Measurements from ENCODE around the gene RBM20. TPM values are rescaled to one million over a fixed set of nuclear protein-coding genes. Genes with fewer than 3 reads are reported as not detected.

RBM20 gene
- polyA plus RNA-seq, 2 of the 4 experiments (the other 2 are of a cell fraction), result 1.5 to 1.8 TPM

DNA sequence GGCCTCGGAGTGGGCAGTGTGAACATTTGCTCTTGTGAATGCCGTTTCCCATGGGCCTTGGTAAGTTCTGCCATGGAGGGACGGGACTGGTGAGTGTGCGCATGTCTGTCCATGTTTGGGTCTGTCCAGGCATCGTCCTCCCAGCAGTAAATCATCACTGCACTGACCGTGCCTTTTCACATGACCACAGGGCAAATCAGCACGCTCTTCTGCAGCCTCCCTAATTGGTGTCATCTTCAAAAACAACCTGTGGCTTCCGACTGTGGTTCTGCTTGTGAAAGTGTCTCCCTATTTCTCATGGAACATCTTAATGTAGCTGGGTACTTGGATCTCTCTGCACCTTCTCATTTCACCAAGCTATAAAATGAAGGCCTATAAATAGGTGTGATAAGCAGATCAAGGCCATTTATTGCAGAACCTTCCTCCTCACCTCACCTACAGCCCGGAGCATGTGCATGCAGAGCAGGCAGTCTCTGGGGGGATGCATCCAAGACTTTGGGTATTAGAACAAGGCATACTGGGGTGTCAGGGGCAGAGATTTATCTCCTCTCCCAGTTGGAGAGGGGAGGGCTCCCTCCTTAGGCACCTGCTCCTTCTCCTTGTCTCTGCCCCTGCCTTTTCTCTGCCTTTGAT lies 77.4 kb downstream of the RBM20 start (continued):
- TF ChIP-seq FOXS1 (CRISPR knock-in tag; IDR thresholded peaks at IDR 0.05), result no peak
- no peak for TF ChIP-seq ZSCAN20 (CRISPR knock-in tag; IDR thresholded peaks at IDR 0.05)

DNA sequence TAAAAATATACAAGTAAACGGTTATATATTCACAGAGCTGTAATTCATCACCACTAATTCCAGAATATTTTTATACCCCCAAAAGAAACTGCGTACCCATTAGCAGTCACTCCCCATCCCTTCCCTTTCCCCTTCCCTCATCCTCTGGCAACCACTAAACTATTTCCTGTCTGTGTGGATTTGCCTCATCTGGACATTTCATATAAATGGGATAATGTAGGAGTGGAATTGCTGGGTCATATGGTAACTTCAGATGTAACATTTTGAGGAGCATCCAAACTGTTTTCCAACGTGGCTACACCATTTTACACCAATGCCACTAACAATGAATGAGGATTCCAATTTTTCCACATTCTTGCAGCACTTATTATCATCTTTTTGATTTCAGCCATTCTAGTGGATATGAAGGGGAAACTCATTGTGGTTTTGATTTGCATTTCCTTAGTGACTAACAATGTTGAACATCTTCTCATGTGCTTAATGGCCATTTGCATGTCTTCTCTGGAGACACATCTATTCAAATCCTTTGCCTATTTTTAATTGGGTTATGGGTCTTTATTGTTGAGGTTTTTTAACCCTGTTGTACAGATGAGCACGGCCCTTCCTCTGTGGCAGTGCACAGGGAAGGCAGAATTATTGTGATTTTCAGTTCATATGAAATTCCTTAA lies 79.2 kb downstream of the RBM20 start:
- no peak for DNase-seq (ENCODE audit: low read depth in 1 of 2, low spot score in 1 of 2)
- Histone ChIP-seq H3K9me3 (no peaks in the 10 kb centered on the region), H3K27ac (no peak overlapping the region), H3K4me1 (peaks cover 18% of the 10 kb centered on the region; the same call in 2 of the 3 replicates), H3K4me2 (no peak overlapping the region), H3K4me3 (no peak overlapping the region)
- WGBS (ENCODE audit: missing lambda C conversion rate), result 48% methylated on average over 4 of the region's 4 CpGs
- POLR2A ChIA-PET, result no interaction called here
- no peak for FAIRE-seq
- ATAC-seq, result no peak
- CTCF ChIA-PET, result interaction anchor here (1.2 kb wide), 1 partner anchor 8 kb away, joined by 3 read pairs; no protein-coding TSS in a partner anchor
- TF ChIP-seq ESRRA (IDR thresholded peaks at IDR 0.05; ENCODE audit: borderline replicate concordance, low read length) (no peak), JUNB (IDR thresholded peaks at IDR 0.05) (no peak), RFX5 (IDR thresholded peaks at IDR 0.05) (no peak), HEYL (CRISPR knock-in tag; IDR thresholded peaks at IDR 0.05) (no peak), CBX2 (IDR thresholded peaks at IDR 0.05; ENCODE audit: borderline replicate concordance, low read depth) (no peak), RARB (CRISPR knock-in tag; IDR thresholded peaks at IDR 0.05) (no peak), POLR2A (IDR thresholded peaks at IDR 0.05; ENCODE audit: low read length) (no peak), KDM1A (IDR thresholded peaks at IDR 0.05; ENCODE audit: low read depth) (no peak), RNF2 (IDR thresholded peaks at IDR 0.05; ENCODE audit: borderline replicate concordance, low read depth) (no peak), PHF8 (IDR thresholded peaks at IDR 0.05; ENCODE audit: borderline replicate concordance, low read depth) (no peak), BHLHE40 (IDR thresholded peaks at IDR 0.05; ENCODE audit: low read depth, low read length) (no peak)
- TF ChIP-seq, protein P1, sequence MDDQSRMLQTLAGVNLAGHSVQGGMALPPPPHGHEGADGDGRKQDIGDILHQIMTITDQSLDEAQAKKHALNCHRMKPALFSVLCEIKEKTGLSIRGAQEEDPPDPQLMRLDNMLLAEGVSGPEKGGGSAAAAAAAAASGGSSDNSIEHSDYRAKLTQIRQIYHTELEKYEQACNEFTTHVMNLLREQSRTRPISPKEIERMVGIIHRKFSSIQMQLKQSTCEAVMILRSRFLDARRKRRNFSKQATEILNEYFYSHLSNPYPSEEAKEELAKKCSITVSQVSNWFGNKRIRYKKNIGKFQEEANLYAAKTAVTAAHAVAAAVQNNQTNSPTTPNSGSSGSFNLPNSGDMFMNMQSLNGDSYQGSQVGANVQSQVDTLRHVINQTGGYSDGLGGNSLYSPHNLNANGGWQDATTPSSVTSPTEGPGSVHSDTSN (IDR thresholded peaks at IDR 0.05), result no peak
- TF ChIP-seq, protein P2, sequence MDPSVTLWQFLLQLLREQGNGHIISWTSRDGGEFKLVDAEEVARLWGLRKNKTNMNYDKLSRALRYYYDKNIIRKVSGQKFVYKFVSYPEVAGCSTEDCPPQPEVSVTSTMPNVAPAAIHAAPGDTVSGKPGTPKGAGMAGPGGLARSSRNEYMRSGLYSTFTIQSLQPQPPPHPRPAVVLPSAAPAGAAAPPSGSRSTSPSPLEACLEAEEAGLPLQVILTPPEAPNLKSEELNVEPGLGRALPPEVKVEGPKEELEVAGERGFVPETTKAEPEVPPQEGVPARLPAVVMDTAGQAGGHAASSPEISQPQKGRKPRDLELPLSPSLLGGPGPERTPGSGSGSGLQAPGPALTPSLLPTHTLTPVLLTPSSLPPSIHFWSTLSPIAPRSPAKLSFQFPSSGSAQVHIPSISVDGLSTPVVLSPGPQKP (IDR thresholded peaks at IDR 0.05; ENCODE audit: low read depth, low read length), result no peak
- TF ChIP-seq, protein P3, sequence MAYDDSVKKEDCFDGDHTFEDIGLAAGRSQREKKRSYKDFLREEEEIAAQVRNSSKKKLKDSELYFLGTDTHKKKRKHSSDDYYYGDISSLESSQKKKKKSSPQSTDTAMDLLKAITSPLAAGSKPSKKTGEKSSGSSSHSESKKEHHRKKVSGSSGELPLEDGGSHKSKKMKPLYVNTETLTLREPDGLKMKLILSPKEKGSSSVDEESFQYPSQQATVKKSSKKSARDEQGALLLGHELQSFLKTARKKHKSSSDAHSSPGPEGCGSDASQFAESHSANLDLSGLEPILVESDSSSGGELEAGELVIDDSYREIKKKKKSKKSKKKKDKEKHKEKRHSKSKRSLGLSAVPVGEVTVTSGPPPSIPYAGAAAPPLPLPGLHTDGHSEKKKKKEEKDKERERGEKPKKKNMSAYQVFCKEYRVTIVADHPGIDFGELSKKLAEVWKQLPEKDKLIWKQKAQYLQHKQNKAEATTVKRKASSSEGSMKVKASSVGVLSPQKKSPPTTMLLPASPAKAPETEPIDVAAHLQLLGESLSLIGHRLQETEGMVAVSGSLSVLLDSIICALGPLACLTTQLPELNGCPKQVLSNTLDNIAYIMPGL (CRISPR knock-in tag; IDR thresholded peaks at IDR 0.05; ENCODE audit: borderline replicate concordance), result no peak
- TF ChIP-seq, protein P4, sequence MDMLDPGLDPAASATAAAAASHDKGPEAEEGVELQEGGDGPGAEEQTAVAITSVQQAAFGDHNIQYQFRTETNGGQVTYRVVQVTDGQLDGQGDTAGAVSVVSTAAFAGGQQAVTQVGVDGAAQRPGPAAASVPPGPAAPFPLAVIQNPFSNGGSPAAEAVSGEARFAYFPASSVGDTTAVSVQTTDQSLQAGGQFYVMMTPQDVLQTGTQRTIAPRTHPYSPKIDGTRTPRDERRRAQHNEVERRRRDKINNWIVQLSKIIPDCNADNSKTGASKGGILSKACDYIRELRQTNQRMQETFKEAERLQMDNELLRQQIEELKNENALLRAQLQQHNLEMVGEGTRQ (IDR thresholded peaks at IDR 0.05), result no peak

Data from A549 (cell line).